ENCODE data around the gene CEP295NL.
"Not testable (repeated sequence)": the region's sequence is repeated elsewhere in the genome, so short reads cannot be mapped to it uniquely, and the experiment has no call there.

Gene CEP295NL

GRCh38 chr17:78946131-78946530, 43.1 kb upstream of the CEP295NL start:
- no peak overlapping the region for H3K4me3 ChIP-seq (ENCODE audit: low read depth, low read length)
- DNase-seq (ENCODE audit: low read depth), result no peak
- no peak for TF ChIP-seq CTCF (IDR thresholded peaks at IDR 0.05; ENCODE audit: control insufficient read depth, extremely low read depth, insufficient read depth)

- H3K4me3 ChIP-seq (ENCODE audit: low read depth, low read length); DNase-seq (ENCODE audit: low read depth): not testable (repeated sequence)
These were observed 42.5 kb upstream of the CEP295NL start for GRCh38 chr17:78945455-78945854.

- no peak overlapping the region for H3K4me3 ChIP-seq (ENCODE audit: low read depth, low read length)
- no peak for DNase-seq (ENCODE audit: low read depth)
- no peak for TF ChIP-seq CTCF (IDR thresholded peaks at IDR 0.05; ENCODE audit: control insufficient read depth, extremely low read depth, insufficient read depth)
These were observed 42.0 kb upstream of the CEP295NL start for GRCh38 chr17:78944956-78945355.

- H3K4me3 ChIP-seq (ENCODE audit: low read depth, low read length), result no peak overlapping the region
- DNase-seq (ENCODE audit: low read depth), result no peak
- no peak for TF ChIP-seq CTCF (IDR thresholded peaks at IDR 0.05; ENCODE audit: control insufficient read depth, extremely low read depth, insufficient read depth)
These were observed 41.0 kb upstream of the CEP295NL start for GRCh38 chr17:78944026-78944425.

- no peak overlapping the region for H3K4me3 ChIP-seq (ENCODE audit: low read depth, low read length)
- no peak for TF ChIP-seq CTCF (IDR thresholded peaks at IDR 0.05; ENCODE audit: control insufficient read depth, extremely low read depth, insufficient read depth)
- DNase-seq (ENCODE audit: low read depth), result no peak
These were observed 37.7 kb upstream of the CEP295NL start for GRCh38 chr17:78940708-78941107.

- DNase-seq (ENCODE audit: low read depth), result no peak
- H3K4me3 ChIP-seq (ENCODE audit: low read depth, low read length), result no peak overlapping the region
- TF ChIP-seq CTCF (IDR thresholded peaks at IDR 0.05; ENCODE audit: control insufficient read depth, extremely low read depth, insufficient read depth), result no peak
These were observed 37.3 kb upstream of the CEP295NL start for GRCh38 chr17:78940258-78940657.

- no peak for DNase-seq (ENCODE audit: low read depth)
- no peak overlapping the region for H3K4me3 ChIP-seq (ENCODE audit: low read depth, low read length)
- TF ChIP-seq CTCF (IDR thresholded peaks at IDR 0.05; ENCODE audit: control insufficient read depth, extremely low read depth, insufficient read depth), result no peak
These were observed 36.6 kb upstream of the CEP295NL start for GRCh38 chr17:78939615-78940014.

GRCh38 chr17:78937561-78937960, 34.6 kb upstream of the CEP295NL start:
- no peak for TF ChIP-seq CTCF (IDR thresholded peaks at IDR 0.05; ENCODE audit: control insufficient read depth, extremely low read depth, insufficient read depth)
- no peak overlapping the region for H3K4me3 ChIP-seq (ENCODE audit: low read depth, low read length)

More at GRCh38 chr17:78937561-78937960, 34.6 kb upstream of the CEP295NL start:
- DNase-seq (ENCODE audit: low read depth), result no peak
